K562 (cell line): ENCODE measurements around the gene THOC1. TPM values are rescaled to one million over a fixed set of nuclear protein-coding genes. Genes with fewer than 3 reads are reported as not detected.

ENCODE experiments used
- ATF1 ChIP-seq, 2 experiments: fragments of 450-650 bp in 1 of 2; IDR thresholded peaks; 2 replicates each; pipeline ENCODE4 v1.6.1; 2016; ENCODE audit warnings: missing compliant biosample characterization in 1 of 2, missing genetic modification characterization in 1 of 2
- ATF6 ChIP-seq: sonication (generic); formaldehyde crosslinking; IDR thresholded peaks from 2 replicates; pipeline ENCODE4 v1.4.0; 2020; ENCODE audit warnings: mild to moderate bottlenecking, missing genetic modification reagents
- BCL6 ChIP-seq: fragments of 250-450 bp; sonication (Bioruptor Pico); IDR thresholded peaks from 2 replicates; pipeline ENCODE4 v1.4.0; 2020
- CHAMP1 ChIP-seq: fragments of 450-650 bp; IDR thresholded peaks from 2 replicates; pipeline ENCODE4 v1.6.1; 2016; ENCODE audit warnings: mild to moderate bottlenecking
- GATA2 ChIP-seq: sonication (generic); formaldehyde crosslinking; IDR thresholded peaks from 2 replicates; pipeline ENCODE4 v1.4.0; 2020; ENCODE audit warnings: mild to moderate bottlenecking, missing genetic modification reagents
- GATAD2A ChIP-seq: fragments of 450-650 bp; IDR thresholded peaks from 2 replicates; pipeline ENCODE4 v1.6.1; 2017
- NCOA6 ChIP-seq: fragments of 450-650 bp; IDR thresholded peaks from 2 replicates; pipeline ENCODE4 v1.6.1; 2017; ENCODE audit warnings: mild to moderate bottlenecking
- NFE2L1 ChIP-seq: fragments of 450-650 bp; IDR thresholded peaks from 2 replicates; pipeline ENCODE4 v1.6.1; 2016; ENCODE audit warnings: missing genetic modification characterization, low read depth, mild to moderate bottlenecking, missing compliant biosample characterization, moderate library complexity, borderline replicate concordance
- NR2F6 ChIP-seq: fragments of 450-650 bp; formaldehyde crosslinking; IDR thresholded peaks from 2 replicates; pipeline ENCODE4 v1.4.0; 2020; ENCODE audit warnings: mild to moderate bottlenecking
- PCBP1 ChIP-seq: fragments of 200-400 bp; formaldehyde crosslinking; IDR thresholded peaks from 2 replicates; pipeline ENCODE4 v1.6.1; 2018; ENCODE audit warnings: mild to moderate bottlenecking, low read depth, low read length; ENCODE audit not compliant: poor library complexity, severe bottlenecking
- POLR3A ChIP-seq: IDR thresholded peaks from 2 replicates; pipeline ENCODE4 v1.6.1; 2011; ENCODE audit warnings: borderline replicate concordance, mild to moderate bottlenecking, moderate library complexity; ENCODE audit not compliant: insufficient read length, insufficient read depth; ENCODE audit errors: extremely low read depth
- RNF219 ChIP-seq: fragments of 250-450 bp; sonication (Bioruptor Pico); IDR thresholded peaks from 2 replicates; pipeline ENCODE4 v1.5.0; 2022; ENCODE audit warnings: mild to moderate bottlenecking
- SIRT6 ChIP-seq: IDR thresholded peaks from one replicate; pipeline ENCODE4 v1.6.1; 2012; ENCODE audit warnings: low read depth, mild to moderate bottlenecking, control low read depth, inconsistent platforms, low read length, moderate library complexity
- TOE1 ChIP-seq, 2 experiments: fragments of 450-650 bp in 1 of 2; sonication (generic) in 1 of 2; formaldehyde crosslinking in 1 of 2; IDR thresholded peaks; 2 replicates each; pipeline versions ENCODE4 v1.7.1 to v1.8.0; 2016 to 2022; ENCODE audit warnings: borderline replicate concordance in 2 of 2, mild to moderate bottlenecking in 2 of 2, antibody characterized with exemption in 1 of 2, inconsistent platforms in 1 of 2, low read depth in 1 of 2, missing genetic modification reagents in 1 of 2, moderate library complexity in 1 of 2
- ZBTB11 ChIP-seq, 3 experiments: fragments of 200-800 bp in 1 of 3; fragments of 250-450 bp in 1 of 3; fragments of 450-650 bp in 1 of 3; sonication (Bioruptor Pico) in 1 of 3; sonication (Bioruptor generic) in 1 of 3; formaldehyde crosslinking in 1 of 3; IDR thresholded peaks; 2 replicates each; pipeline versions ENCODE4 v1.6.1 to v1.8.0; 2016 to 2022; ENCODE audit warnings: mild to moderate bottlenecking in 2 of 3, missing genetic modification characterization in 2 of 3, missing compliant biosample characterization in 1 of 3, moderate library complexity in 1 of 3
- polyA plus RNA-seq, 8 experiments: library from polyadenylated mRNA; depleted of rRNA in 4 of 8; stranded (reverse) in 5 of 8; unstranded in 3 of 8; fragments of >200 nt; fragmentation: Nextera tagmentation in 2 of 8; fragmentation: Illumina TruSeq in 1 of 8; extraction: Ambion mirVana in 2 of 8; extraction: Trizol in 1 of 8; gene quantifications; 2 replicates each; pipeline versions ENCODE4 v1.2.1 to v1.2.3, GENCODE V29; 2011 to 2014; ENCODE audit warnings: inconsistent platforms in 1 of 8, missing spikeins in 1 of 8
- total RNA-seq, 7 experiments: library from RNA; depleted of rRNA in 6 of 7; stranded (reverse); fragments of >200 nt in 6 of 7; fragmentation: Illumina TruSeq in 2 of 7; extraction: Trizol in 2 of 7; gene quantifications; 2 replicates each; pipeline versions ENCODE4 v1.2.1 to v1.2.3, GENCODE V29; 2011 to 2021; ENCODE audit warnings: low replicate concordance in 1 of 7

THOC1 gene
- total and polyA plus RNA-seq, 9 of the 15 experiments (the other 6 are each of a cell fraction or from before 2014, with no cell fraction given) = 71.1 to 143 (median 107) TPM

GRCh38 chr18:267688-268552 lies at the start of gene THOC1 (continued):
- TF ChIP-seq PCBP1 (peak; percentile 66), ZBTB11 (CRISPR knock-in tag; IDR thresholded peaks at IDR 0.05) (no peak), SIRT6 (no peak), TOE1 (IDR thresholded peaks at IDR 0.05; ENCODE audit: borderline replicate concordance) (peak; percentile 91), TOE1 (CRISPR knock-in tag; IDR thresholded peaks at IDR 0.05; ENCODE audit: borderline replicate concordance, low read depth) (peak; percentile 45; the same call in 1 of the 2 replicates), NFE2L1 (tag) (no peak), BCL6 (no peak), RNF219 (no peak), NCOA6 (peak; percentile 100), GATAD2A (peak; percentile 63; the same call in 1 of the 2 replicates), ATF6 (peak; percentile 95; the same call in 1 of the 2 replicates), GATA2 (CRISPR knock-in tag) (peak; percentile 70), NR2F6 (CRISPR knock-in tag) (no peak), POLR3A (no peak), ATF1 (CRISPR knock-in tag; IDR thresholded peaks at IDR 0.05) (peak; percentile 97), ATF1 (tag; IDR thresholded peaks at IDR 0.05) (peak; percentile 100), CHAMP1 (peak; percentile 76; the same call in 1 of the 2 replicates)
